ENCODE measurements around the gene PATJ. TPM values are rescaled to one million over a fixed set of nuclear protein-coding genes. Genes with fewer than 3 reads are reported as not detected.

Gene PATJ
- total RNA-seq, 1 experiment from 2014 or later = 48.8 TPM

- DNase-seq (ENCODE audit: low read depth, low spot score) (no peak), ATAC-seq (no peak)
- intact Hi-C loops (cut with micrococcal nuclease) = no loop called here
- no peak overlapping the region for H3K4me3 ChIP-seq (replicated peaks in 1 of 2; ENCODE audit: low read depth in 1 of 2, low read length in 2 of 2)
- no peak for TF ChIP-seq ZBTB33 (IDR thresholded peaks at IDR 0.05; ENCODE audit: extremely low read depth, insufficient replicate concordance, low read length)
- no peak for TF ChIP-seq ATF3 (IDR thresholded peaks at IDR 0.05)
- no peak for TF ChIP-seq EZH2 (IDR thresholded peaks at IDR 0.05)
- TF ChIP-seq POLR2A (IDR thresholded peaks at IDR 0.05; ENCODE audit: borderline replicate concordance, extremely low read depth, insufficient read depth, insufficient read length) = no peak
- TF ChIP-seq ZFX (IDR thresholded peaks at IDR 0.05) = no peak
- TF ChIP-seq FOSL1 (IDR thresholded peaks at IDR 0.05; ENCODE audit: low read depth) = no peak
- TF ChIP-seq CEBPB (IDR thresholded peaks at IDR 0.05; ENCODE audit: low read depth) = no peak
- no peak for TF ChIP-seq ZNF274 (IDR thresholded peaks at IDR 0.05; ENCODE audit: low read depth, low read length)
- H4K20me1 ChIP-seq (ENCODE audit: insufficient read depth) = no peaks in the 10 kb centered on the region; the same call in 1 of the 2 replicates
- no peaks in the 10 kb centered on the region for H3K79me2 ChIP-seq (ENCODE audit: insufficient read depth, low read length)
- H2AFZ ChIP-seq (ENCODE audit: low read depth, low read length, poor library complexity, severe bottlenecking) = no peak overlapping the region
- ChIA-PET CTCF (no interaction called here), RAD21 (ENCODE audit: low non-redundant PET in 1 of 2, low total read pairs in 2 of 2, uncharacterized antibody in 2 of 2, unreplicated experiment in 2 of 2) (no interaction called here), POLR2A (no interaction called here)
- no peaks in the 10 kb centered on the region for H3K9me2 ChIP-seq (ENCODE audit: insufficient read depth)
- H3K4me2 ChIP-seq (ENCODE audit: low read length) = no peak overlapping the region
- no peak overlapping the region for H3K9ac ChIP-seq (ENCODE audit: low read length)
- no TSS peak for BruUV-seq (replicated peaks)
- no peaks in the 10 kb centered on the region for H3K27me3 ChIP-seq (ENCODE audit: insufficient read depth, low read length)
- H3K4me1 ChIP-seq (ENCODE audit: control insufficient read depth in 1 of 2, insufficient read depth in 2 of 2, low read length in 2 of 2) = no peaks in the 10 kb centered on the region
- H3K36me3 ChIP-seq (ENCODE audit: control insufficient read depth in 1 of 2, insufficient read depth in 2 of 2, low read length in 2 of 2) = no peaks in the 10 kb centered on the region
- H3K9me3 ChIP-seq (ENCODE audit: control insufficient read depth in 1 of 2, insufficient read depth in 1 of 2, low read depth in 1 of 2, low read length in 2 of 2) = no peaks in the 10 kb centered on the region
- no peak overlapping the region for H3K27ac ChIP-seq (ENCODE audit: low read depth, low read length)
Measured at GRCh38 chr1:61925591-61926298, 183.5 kb downstream of the PATJ start.
